ENCODE results near the gene PRKCG.
A peak's percentile ranks its signal among the peaks of the same experiment; 100 is the strongest.

PRKCG gene

GRCh38 chr19:53872762-53873161 is 9.2 kb upstream of the PRKCG start:
- no peak for DNase-seq (ENCODE audit: low spot score)

GRCh38 chr19:53873773-53874605 is 8.0 kb upstream of the PRKCG start:
- no peak for DNase-seq (ENCODE audit: low spot score)

GRCh38 chr19:53874606-53874990 is 7.4 kb upstream of the PRKCG start:
- no peak for DNase-seq (ENCODE audit: low spot score)

GRCh38 chr19:53875602-53876325 is 6.2 kb upstream of the PRKCG start:
- DNase-seq (ENCODE audit: low spot score), result no peak

GRCh38 chr19:53876651-53877224 is 5.3 kb upstream of the PRKCG start:
- DNase-seq (ENCODE audit: low spot score), result no peak

- DNase-seq (ENCODE audit: low spot score), result no peak
Observed at GRCh38 chr19:53877361-53877766, 4.6 kb upstream of the PRKCG start.

GRCh38 chr19:53878776-53879139 is 3.2 kb upstream of the PRKCG start:
- DNase-seq (ENCODE audit: low spot score), result no peak

- peak; percentile 89 for DNase-seq (ENCODE audit: low spot score)
Observed at GRCh38 chr19:53879140-53880081, 2.6 kb upstream of the PRKCG start.

GRCh38 chr19:53880711-53881481 is 1.1 kb upstream of the PRKCG start:
- no peak for DNase-seq (ENCODE audit: low spot score)

- no peak for DNase-seq (ENCODE audit: low spot score)
Observed at GRCh38 chr19:53882391-53883050, 524 bp downstream of the PRKCG start.

GRCh38 chr19:53883231-53883661 is 1.2 kb downstream of the PRKCG start:
- no peak for DNase-seq (ENCODE audit: low spot score)

GRCh38 chr19:53883741-53884140 is 1.7 kb downstream of the PRKCG start:
- no peak for DNase-seq (ENCODE audit: low spot score)

- DNase-seq (ENCODE audit: low spot score), result no peak
Observed at GRCh38 chr19:53884256-53884655, 2.3 kb downstream of the PRKCG start.

GRCh38 chr19:53885036-53885435 is 3.0 kb downstream of the PRKCG start:
- no peak for DNase-seq (ENCODE audit: low spot score)

GRCh38 chr19:53892301-53892980 is 10.4 kb downstream of the PRKCG start:
- no peak for DNase-seq (ENCODE audit: low spot score)

GRCh38 chr19:53892981-53893325 is 11.0 kb downstream of the PRKCG start:
- DNase-seq (ENCODE audit: low spot score), result no peak

GRCh38 chr19:53894707-53895106 is 12.7 kb downstream of the PRKCG start:
- DNase-seq (ENCODE audit: low spot score), result no peak

- DNase-seq (ENCODE audit: low spot score), result no peak
Observed at GRCh38 chr19:53896682-53897081, 14.7 kb downstream of the PRKCG start.

- DNase-seq (ENCODE audit: low spot score), result no peak
Observed at GRCh38 chr19:53897459-53897858, 15.5 kb downstream of the PRKCG start.

- no peak for DNase-seq (ENCODE audit: low spot score)
Observed at GRCh38 chr19:53898166-53898565, 16.2 kb downstream of the PRKCG start.
